ENCODE data around the gene NHLRC1. TPM values are rescaled to one million over a fixed set of nuclear protein-coding genes. Genes with fewer than 3 reads are reported as not detected.
"Not testable (repeated sequence)": the region's sequence is repeated elsewhere in the genome, so short reads cannot be mapped to it uniquely, and the experiment has no call there.

NHLRC1 gene
- total RNA-seq, 2 experiments from 2014 or later, result 0.10 to 0.19 TPM

DNA sequence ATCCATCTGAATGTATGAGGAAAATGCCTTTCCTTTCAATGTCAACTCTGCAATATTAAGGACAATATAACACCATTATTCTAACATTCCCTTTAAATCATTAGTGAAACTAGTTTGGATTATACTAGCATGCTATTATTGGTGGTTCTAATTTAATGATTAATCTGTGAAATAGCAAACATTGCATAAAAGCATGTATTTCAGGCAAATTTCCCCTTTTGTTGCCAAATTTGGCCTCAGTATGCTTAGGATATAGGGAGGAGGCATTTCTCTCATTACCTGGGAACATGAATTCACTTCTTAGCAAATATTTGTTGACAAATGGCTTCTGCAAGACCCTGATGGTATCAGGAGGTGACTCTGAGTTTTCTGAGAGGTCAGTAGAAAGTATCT lies 30.8 kb upstream of the NHLRC1 start:
- peaks cover 12% of the 10 kb centered on the region for H3K36me3 Mint-ChIP-seq
- no peaks in the 10 kb centered on the region for H3K9me3 Mint-ChIP-seq
- H3K27me3 Mint-ChIP-seq, result no peaks in the 10 kb centered on the region
- H3K27ac Mint-ChIP-seq, result no peak overlapping the region
- no peak for DNase-seq
- ChIA-PET POLR2A (no interaction called here), CTCF (no interaction called here)
- intact Hi-C loops (cut with micrococcal nuclease), result loop anchor here (1.0 to 10.0 kb wide), 3 partner anchors 31 to 361 kb away; partner anchors contain the start of gene NHLRC1
- H3K4me1 Mint-ChIP-seq (ENCODE audit: low read depth), result peaks cover 24% of the 10 kb centered on the region
- no peak overlapping the region for H3K4me3 Mint-ChIP-seq

DNA sequence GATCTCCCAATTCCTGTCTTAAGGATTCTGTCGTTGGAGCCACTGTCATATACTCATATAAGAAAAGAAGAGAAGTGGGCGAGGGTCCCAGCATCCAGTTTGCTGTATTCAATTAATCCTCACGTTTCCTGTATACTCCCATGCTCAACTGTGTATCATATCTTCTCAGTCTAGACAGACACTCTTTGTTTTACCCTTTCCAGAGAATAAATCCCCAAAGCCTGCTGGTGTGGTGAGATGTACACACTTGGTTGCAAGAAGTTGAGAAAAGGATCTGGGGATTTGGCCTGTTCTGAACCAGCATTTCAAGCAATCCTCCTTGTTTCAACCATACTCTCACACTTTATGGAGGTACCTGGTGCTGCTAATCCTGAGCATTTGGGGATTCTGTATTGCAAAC lies 29.3 kb upstream of the NHLRC1 start:
- ChIA-PET POLR2A (no interaction called here), CTCF (no interaction called here)
- Mint-ChIP-seq H3K27ac (no peak overlapping the region), H3K4me3 (no peak overlapping the region), H3K9me3 (no peaks in the 10 kb centered on the region), H3K27me3 (no peaks in the 10 kb centered on the region), H3K36me3 (peaks cover 16% of the 10 kb centered on the region), H3K4me1 (ENCODE audit: low read depth) (peaks cover 34% of the 10 kb centered on the region)
- intact Hi-C loops (cut with micrococcal nuclease), result loop anchor here (10.0 kb wide), 2 partner anchors 253 to 363 kb away; no protein-coding TSS in a partner anchor
- DNase-seq, result no peak

DNA sequence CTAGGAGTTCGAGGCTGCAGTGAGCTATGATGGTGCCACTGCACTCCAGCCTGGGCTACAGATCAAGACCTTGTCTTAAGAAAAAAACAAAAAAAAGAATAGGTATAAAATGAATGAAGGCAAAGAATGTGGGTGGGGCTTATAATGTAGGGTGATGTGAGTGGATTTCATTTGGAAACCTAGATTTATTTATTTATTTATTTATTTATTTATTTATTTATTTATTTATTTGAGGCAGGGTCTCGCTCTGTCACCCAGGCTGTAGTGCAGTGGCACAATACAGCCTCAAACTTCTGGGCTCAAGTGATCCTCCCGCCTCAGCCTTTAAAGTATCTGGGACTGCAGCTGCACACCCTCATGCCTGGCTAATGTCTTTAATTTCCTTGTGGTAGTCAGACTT lies 28.9 kb upstream of the NHLRC1 start:
- H3K4me3 Mint-ChIP-seq, H3K27ac Mint-ChIP-seq, H3K9me3 Mint-ChIP-seq, DNase-seq, CTCF ChIA-PET, POLR2A ChIA-PET, H3K27me3 Mint-ChIP-seq: not testable (repeated sequence)
- peaks cover 16% of the 10 kb centered on the region for H3K36me3 Mint-ChIP-seq
- intact Hi-C loops (cut with micrococcal nuclease), result loop anchor here (10.0 kb wide), 2 partner anchors 253 to 363 kb away; no protein-coding TSS in a partner anchor
- peaks cover 32% of the 10 kb centered on the region for H3K4me1 Mint-ChIP-seq (ENCODE audit: low read depth)

DNA sequence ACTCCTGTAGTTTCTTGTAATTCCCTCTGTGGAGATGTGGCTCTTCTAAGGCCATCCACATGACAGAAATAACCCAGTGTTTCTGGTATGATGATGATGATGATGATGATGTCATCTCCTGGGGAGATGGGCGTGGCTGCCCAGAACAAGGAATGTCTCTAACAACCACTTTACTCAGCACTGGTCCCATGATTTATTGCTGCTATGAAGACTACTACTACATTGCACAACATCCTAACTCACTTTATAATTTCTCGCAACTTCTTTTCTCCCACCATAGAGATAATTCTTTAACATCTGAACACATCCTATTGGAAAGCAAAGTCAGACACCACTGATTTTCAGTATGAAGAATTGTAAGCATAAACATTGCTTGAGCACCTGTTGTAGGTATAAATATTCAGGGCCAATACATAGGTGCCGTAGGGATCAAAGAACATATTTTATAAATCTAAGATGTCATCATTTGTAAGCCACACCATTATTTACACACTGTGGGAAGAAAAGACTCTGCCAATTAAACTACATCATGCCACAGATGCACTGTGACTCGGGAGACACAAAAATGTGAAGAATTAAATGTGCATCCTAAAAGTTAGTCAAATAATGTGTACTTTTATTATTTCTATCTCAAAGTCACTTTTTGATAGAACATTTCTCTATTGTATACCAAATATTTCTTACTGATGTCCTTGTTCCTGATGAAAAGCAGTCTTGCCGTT lies 26.0 kb upstream of the NHLRC1 start:
- ChIA-PET CTCF (no interaction called here), POLR2A (no interaction called here)

DNA sequence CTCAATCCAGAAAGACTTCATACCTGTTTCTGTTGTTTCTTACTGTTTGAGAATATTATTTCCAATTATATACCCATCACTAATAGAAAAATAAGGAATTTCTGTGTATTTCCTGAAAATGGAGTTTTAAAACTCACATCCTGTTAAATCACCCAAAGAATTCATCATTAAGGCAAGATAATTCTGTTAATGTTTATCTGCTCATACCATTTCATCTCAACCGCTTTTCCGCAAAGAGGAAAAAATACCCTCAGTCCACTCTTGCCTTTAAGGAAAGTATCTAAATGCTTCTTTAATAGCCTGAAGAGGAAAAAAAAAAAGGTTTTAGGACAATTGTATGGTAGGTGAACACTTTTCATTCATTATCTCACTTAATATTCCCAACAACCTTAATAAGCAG lies 25.1 kb upstream of the NHLRC1 start:
- intact Hi-C loops (cut with micrococcal nuclease), result no loop called here
- CTCF ChIA-PET, result interaction anchor here (0.8 kb wide), 1 partner anchor 367 kb away, joined by 3 read pairs; no protein-coding TSS in a partner anchor
- DNase-seq, result no peak
- POLR2A ChIA-PET, result interaction anchor here (0.8 kb wide), 1 partner anchor 9 kb away, joined by 3 read pairs; no protein-coding TSS in a partner anchor
- H3K9me3 Mint-ChIP-seq, result no peaks in the 10 kb centered on the region
- peaks cover 18% of the 10 kb centered on the region for H3K36me3 Mint-ChIP-seq
- H3K27ac Mint-ChIP-seq, result no peak overlapping the region
- no peaks in the 10 kb centered on the region for H3K27me3 Mint-ChIP-seq
- H3K4me1 Mint-ChIP-seq (ENCODE audit: low read depth), result peaks cover 13% of the 10 kb centered on the region
- H3K4me3 Mint-ChIP-seq, result no peak overlapping the region

More for the DNA sequence above, 26.0 kb upstream of the NHLRC1 start:
- intact Hi-C loops (cut with micrococcal nuclease), result no loop called here
- peak; percentile 19 for DNase-seq
- Mint-ChIP-seq H3K9me3 (no peaks in the 10 kb centered on the region), H3K27ac (no peak overlapping the region), H3K4me1 (ENCODE audit: low read depth) (peaks cover 21% of the 10 kb centered on the region), H3K36me3 (peaks cover 16% of the 10 kb centered on the region), H3K27me3 (no peaks in the 10 kb centered on the region), H3K4me3 (no peak overlapping the region)

DNA sequence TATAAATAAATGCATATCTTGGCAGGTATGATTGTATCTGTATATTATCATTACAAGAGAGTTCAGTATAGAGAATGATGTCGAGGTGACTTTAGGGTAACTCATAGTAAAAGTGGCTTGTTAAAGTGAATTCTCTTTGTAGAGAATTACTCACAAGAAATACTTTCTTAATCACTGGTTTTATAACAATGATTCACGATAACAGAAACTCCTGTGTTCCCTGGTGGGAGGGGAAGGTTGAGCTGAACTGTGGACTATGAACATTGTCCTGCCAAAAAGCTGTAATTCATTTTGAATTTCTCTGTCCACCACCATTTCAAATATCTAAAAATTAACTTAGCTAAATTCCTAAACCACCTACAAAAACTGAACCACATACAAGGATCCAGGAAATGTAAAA lies 24.7 kb upstream of the NHLRC1 start:
- Mint-ChIP-seq H3K4me1 (ENCODE audit: low read depth) (peaks cover 10% of the 10 kb centered on the region), H3K27me3 (no peaks in the 10 kb centered on the region), H3K27ac (no peak overlapping the region), H3K36me3 (peaks cover 23% of the 10 kb centered on the region), H3K4me3 (no peak overlapping the region), H3K9me3 (no peaks in the 10 kb centered on the region)
- intact Hi-C loops (cut with micrococcal nuclease), result no loop called here
- ChIA-PET POLR2A (interaction anchor here (0.8 kb wide), 1 partner anchor 9 kb away, joined by 3 read pairs; no protein-coding TSS in a partner anchor), CTCF (interaction anchor here (0.8 kb wide), 1 partner anchor 367 kb away, joined by 3 read pairs; no protein-coding TSS in a partner anchor)
- DNase-seq, result peak; percentile 13

DNA sequence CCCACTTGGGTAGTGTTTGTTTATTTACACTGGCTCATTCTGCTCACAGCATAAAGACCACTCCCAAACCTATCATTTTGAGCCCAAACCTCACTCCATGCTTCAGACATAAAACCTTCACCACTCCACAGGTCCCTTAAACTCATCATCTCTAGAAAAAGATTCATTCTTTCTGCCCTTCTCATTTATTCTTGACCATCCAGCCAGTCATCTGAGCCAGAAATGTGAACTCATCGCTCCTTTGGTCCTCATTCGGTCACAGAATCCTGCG lies 20.0 kb upstream of the NHLRC1 start:
- H3K9me3 Mint-ChIP-seq, result no peaks in the 10 kb centered on the region
- intact Hi-C loops (cut with micrococcal nuclease), result no loop called here
- no peak overlapping the region for H3K4me3 Mint-ChIP-seq
- CTCF ChIA-PET, result interaction anchor here (1.1 kb wide), 1 partner anchor 10 kb away, joined by 3 read pairs; no protein-coding TSS in a partner anchor
- POLR2A ChIA-PET, result no interaction called here
- no peak overlapping the region for H3K27ac Mint-ChIP-seq
- H3K27me3 Mint-ChIP-seq, result no peaks in the 10 kb centered on the region
- DNase-seq, result no peak
- H3K36me3 Mint-ChIP-seq, result peaks cover 32% of the 10 kb centered on the region
- peaks cover 7% of the 10 kb centered on the region for H3K4me1 Mint-ChIP-seq (ENCODE audit: low read depth)

DNA sequence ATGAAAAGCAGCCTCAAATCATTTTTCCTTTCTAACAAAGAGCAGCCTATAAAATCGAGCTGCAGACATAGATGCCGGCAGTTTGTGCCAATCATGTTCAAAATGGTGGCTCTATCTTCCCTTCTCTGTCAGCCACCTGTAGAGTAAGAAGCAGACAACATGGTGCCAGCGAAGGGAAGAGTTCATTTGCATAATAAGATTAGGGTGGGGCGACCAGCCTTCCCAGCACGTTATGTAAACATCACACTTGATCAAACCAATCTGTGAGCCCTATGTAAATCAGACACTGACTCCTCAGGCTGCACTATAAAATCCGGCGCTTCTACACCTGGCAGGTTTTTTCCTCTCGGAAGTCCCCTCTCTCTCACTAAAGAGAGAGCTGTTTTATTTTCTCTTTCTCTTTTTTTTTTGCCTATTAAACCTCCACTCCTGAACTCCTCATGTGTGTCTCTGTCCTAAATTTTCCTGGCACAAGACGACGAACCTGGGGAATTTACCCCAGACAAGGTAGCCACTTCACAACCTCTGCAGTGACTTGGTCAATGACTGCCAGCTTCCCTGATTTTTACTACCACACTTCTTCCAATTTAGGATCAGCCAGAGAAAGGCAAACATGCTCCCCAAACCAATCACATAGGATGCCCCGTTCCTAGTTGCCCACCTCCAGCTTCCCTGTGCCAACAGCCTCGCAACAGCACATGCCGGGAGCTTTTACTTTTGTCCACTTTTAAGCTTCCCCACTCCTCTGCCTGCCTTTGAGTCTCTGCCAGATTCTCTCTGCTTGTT lies 19.5 kb upstream of the NHLRC1 start:
- Mint-ChIP-seq H3K27me3 (no peaks in the 10 kb centered on the region), H3K4me3 (no peak overlapping the region), H3K4me1 (ENCODE audit: low read depth) (peaks cover 2% of the 10 kb centered on the region), H3K27ac (no peak overlapping the region), H3K9me3 (no peaks in the 10 kb centered on the region), H3K36me3 (peaks cover 33% of the 10 kb centered on the region)
- CTCF ChIA-PET, result interaction anchor here (1.1 kb wide), 1 partner anchor 9 kb away, joined by 3 read pairs; no protein-coding TSS in a partner anchor
- POLR2A ChIA-PET, result no interaction called here
- intact Hi-C loops (cut with micrococcal nuclease), result no loop called here
- no peak for DNase-seq

DNA sequence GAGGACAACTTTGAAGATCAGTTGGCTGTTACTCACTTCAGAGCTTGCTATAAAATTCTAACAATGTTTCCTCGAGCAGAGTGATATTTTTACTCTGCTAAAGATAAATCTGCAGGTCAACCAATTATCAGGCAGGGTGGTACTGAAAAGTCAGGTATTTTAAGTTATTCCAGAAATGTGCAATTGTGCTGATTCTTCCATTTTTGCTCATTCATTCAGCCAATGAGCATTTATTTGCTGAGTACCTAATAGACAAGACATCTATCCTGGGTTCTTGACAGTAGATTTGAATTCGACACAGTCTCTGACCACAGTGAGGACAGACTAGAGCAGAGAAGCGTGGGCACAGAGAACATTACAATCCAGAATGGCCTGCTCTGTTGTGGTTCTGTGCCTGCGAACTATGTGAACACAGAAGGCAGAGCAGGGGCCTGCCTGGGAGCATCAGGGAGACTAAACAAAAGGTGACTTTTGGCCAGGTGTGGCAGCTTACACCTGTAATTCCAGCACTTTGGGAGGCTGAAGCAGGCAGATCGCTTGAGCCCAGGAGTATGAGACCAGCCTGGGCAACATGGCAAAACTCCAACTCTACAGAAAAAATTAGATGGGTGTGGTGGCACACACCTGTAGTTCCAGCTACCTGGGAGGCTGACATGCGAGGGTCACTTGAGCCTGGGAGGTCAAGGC lies 17.6 kb upstream of the NHLRC1 start:
- DNase-seq, result no peak
- H3K27ac Mint-ChIP-seq, result no peak overlapping the region
- no peak overlapping the region for H3K4me3 Mint-ChIP-seq
- CTCF ChIA-PET, result no interaction called here
- no peaks in the 10 kb centered on the region for H3K27me3 Mint-ChIP-seq
- H3K4me1 Mint-ChIP-seq (ENCODE audit: low read depth), result peaks cover 2% of the 10 kb centered on the region
- H3K36me3 Mint-ChIP-seq, result peaks cover 36% of the 10 kb centered on the region
- POLR2A ChIA-PET, result no interaction called here
- H3K9me3 Mint-ChIP-seq, result no peaks in the 10 kb centered on the region
- intact Hi-C loops (cut with micrococcal nuclease), result no loop called here

DNA sequence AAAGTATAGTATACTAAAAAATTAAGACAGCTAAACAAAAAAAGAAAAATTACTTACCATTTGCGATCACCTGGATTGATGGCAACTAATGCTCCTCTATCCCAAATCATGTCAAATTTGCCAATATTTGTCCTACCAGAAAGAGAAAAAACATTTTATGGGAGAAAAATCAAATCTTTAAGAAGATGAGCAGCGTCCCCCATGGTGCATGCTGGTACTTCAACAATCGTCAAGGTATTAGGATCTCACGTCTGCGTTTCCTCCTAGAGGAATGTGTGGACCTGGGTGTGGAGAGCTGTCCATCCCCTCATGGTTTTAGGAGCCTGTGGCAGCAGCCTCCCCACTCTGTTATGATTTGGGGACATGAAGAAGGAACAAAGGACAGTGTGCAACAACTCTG lies 16.4 kb upstream of the NHLRC1 start:
- Mint-ChIP-seq H3K4me3 (no peak overlapping the region), H3K4me1 (ENCODE audit: low read depth) (peaks cover 9% of the 10 kb centered on the region), H3K36me3 (peaks cover 41% of the 10 kb centered on the region), H3K27ac (no peak overlapping the region), H3K27me3 (no peaks in the 10 kb centered on the region), H3K9me3 (no peaks in the 10 kb centered on the region)
- DNase-seq, result no peak
- ChIA-PET POLR2A (no interaction called here), CTCF (no interaction called here)
- intact Hi-C loops (cut with micrococcal nuclease), result no loop called here

DNA sequence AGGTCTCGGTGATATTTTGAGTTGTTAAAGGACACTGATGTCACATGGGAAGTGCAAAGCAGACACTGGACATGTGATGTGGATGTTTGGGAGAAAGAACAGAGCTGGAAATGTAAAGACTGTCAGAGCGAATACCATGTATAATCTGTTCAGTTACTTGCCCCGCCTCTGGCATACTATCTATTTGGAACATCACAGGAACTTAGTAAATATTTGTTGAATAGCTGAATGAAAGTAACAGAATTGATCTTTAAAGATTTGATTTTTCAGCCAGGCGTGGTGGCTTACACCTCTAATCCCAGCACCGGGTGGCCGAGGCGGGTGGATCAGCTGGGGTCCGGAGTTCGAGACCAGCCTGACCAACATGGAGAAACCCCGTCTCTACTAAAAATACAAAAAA lies 13.8 kb upstream of the NHLRC1 start:
- Mint-ChIP-seq H3K27ac (no peak overlapping the region), H3K4me3 (no peak overlapping the region), H3K36me3 (peaks cover 39% of the 10 kb centered on the region), H3K27me3 (no peaks in the 10 kb centered on the region), H3K4me1 (ENCODE audit: low read depth) (peaks cover 9% of the 10 kb centered on the region), H3K9me3 (no peaks in the 10 kb centered on the region)
- no peak for DNase-seq
- ChIA-PET CTCF (no interaction called here), POLR2A (no interaction called here)
- intact Hi-C loops (cut with micrococcal nuclease), result no loop called here

DNA sequence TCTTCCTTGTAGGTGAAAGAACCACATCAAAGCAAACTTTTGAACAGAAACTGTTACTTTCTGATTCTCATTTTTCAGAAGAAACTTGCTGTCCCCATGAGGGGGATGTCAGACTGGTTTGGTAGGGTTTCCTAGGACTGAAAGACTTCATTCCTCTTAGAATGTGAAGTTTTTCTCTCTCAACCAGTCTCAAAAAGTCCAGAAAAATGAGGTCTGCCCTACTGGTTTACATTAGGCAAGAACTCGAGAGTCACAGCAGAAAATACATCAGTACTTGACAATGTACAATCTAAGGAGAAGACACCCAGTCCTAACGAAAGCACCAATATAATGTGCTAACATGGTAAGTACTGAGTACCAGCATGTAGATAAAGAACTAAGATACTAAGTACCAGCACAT lies 12.7 kb upstream of the NHLRC1 start:
- Mint-ChIP-seq H3K36me3 (peaks cover 33% of the 10 kb centered on the region), H3K4me1 (ENCODE audit: low read depth) (peaks cover 9% of the 10 kb centered on the region), H3K27me3 (no peaks in the 10 kb centered on the region), H3K27ac (no peak overlapping the region), H3K4me3 (no peak overlapping the region), H3K9me3 (no peaks in the 10 kb centered on the region)
- intact Hi-C loops (cut with micrococcal nuclease), result no loop called here
- DNase-seq, result no peak
- ChIA-PET POLR2A (no interaction called here), CTCF (no interaction called here)
